ENCODE data around the gene STAG2. TPM values are rescaled to one million over a fixed set of nuclear protein-coding genes. Genes with fewer than 3 reads are reported as not detected.

STAG2 gene
- total RNA-seq, 2 donors from 2014 or later = 73.7 to 130 TPM

GRCh38 chrX:123920105-123920785, 41.3 kb upstream of the STAG2 start:
- TF ChIP-seq CTCF (conservative IDR thresholded peaks at IDR 0.05) = no peak
- H3K27ac Mint-ChIP-seq = no peak overlapping the region
- no peak overlapping the region for H3K27ac ChIP-seq (ENCODE audit: low read depth, low read length)

GRCh38 chrX:123923211-123923610, 38.3 kb upstream of the STAG2 start:
- H3K27me3 ChIP-seq (ENCODE audit: control insufficient read depth, insufficient read depth, low read length, poor library complexity, severe bottlenecking) = no peaks in the 10 kb centered on the region
- H3K36me3 ChIP-seq (ENCODE audit: control insufficient read depth, insufficient read depth, low read length) = no peaks in the 10 kb centered on the region
- H3K4me1 ChIP-seq (ENCODE audit: control insufficient read depth, insufficient read depth, low read length) = no peaks in the 10 kb centered on the region
- Mint-ChIP-seq H3K36me3 (ENCODE audit: low read depth) (no peaks in the 10 kb centered on the region), H3K4me3 (no peak overlapping the region), H3K9me3 (peaks cover 40% of the 10 kb centered on the region), H3K27ac (no peak overlapping the region), H3K27me3 (ENCODE audit: insufficient read depth) (no peaks in the 10 kb centered on the region), H3K4me1 (no peaks in the 10 kb centered on the region)
- no peak overlapping the region for H3K9ac ChIP-seq (ENCODE audit: extremely low read depth, low read length, poor library complexity, severe bottlenecking)
- WGBS, 2 experiments (ENCODE audit: insufficient coverage in 1 of 2, insufficient read length in 1 of 2) = 95% methylated on average over 2 of the region's 2 CpGs; no CpG with 5 or more reads in 1 of the 2 experiments
- no peaks in the 10 kb centered on the region for H3K9me3 ChIP-seq (ENCODE audit: control insufficient read depth, low read length)
- H3K27ac ChIP-seq (ENCODE audit: low read depth, low read length) = no peak overlapping the region
- no peak for DNase-seq
- no peak for TF ChIP-seq CTCF (conservative IDR thresholded peaks at IDR 0.05)
- no peak overlapping the region for H3K4me3 ChIP-seq (ENCODE audit: low read length)

More at GRCh38 chrX:123920105-123920785, 41.3 kb upstream of the STAG2 start:
- Mint-ChIP-seq H3K4me3 (no peak overlapping the region), H3K27me3 (ENCODE audit: insufficient read depth) (no peaks in the 10 kb centered on the region), H3K4me1 (no peaks in the 10 kb centered on the region), H3K36me3 (ENCODE audit: low read depth) (no peaks in the 10 kb centered on the region), H3K9me3 (peaks cover 38% of the 10 kb centered on the region)
- no peak for DNase-seq
- Histone ChIP-seq H3K36me3 (ENCODE audit: control insufficient read depth, insufficient read depth, low read length) (no peaks in the 10 kb centered on the region), H3K9me3 (ENCODE audit: control insufficient read depth, low read length) (no peaks in the 10 kb centered on the region), H3K9ac (ENCODE audit: extremely low read depth, low read length, poor library complexity, severe bottlenecking) (no peak overlapping the region), H3K4me3 (ENCODE audit: low read length) (no peak overlapping the region), H3K27me3 (ENCODE audit: control insufficient read depth, insufficient read depth, low read length, poor library complexity, severe bottlenecking) (no peaks in the 10 kb centered on the region), H3K4me1 (ENCODE audit: control insufficient read depth, insufficient read depth, low read length) (no peaks in the 10 kb centered on the region)
- WGBS, 2 experiments (ENCODE audit: insufficient coverage in 1 of 2, insufficient read length in 1 of 2) = no CpG with 5 or more reads among the region's 1 CpG

GRCh38 chrX:123924186-123924585, 37.3 kb upstream of the STAG2 start:
- no peak overlapping the region for H3K9ac ChIP-seq (ENCODE audit: extremely low read depth, low read length, poor library complexity, severe bottlenecking)
- TF ChIP-seq CTCF (conservative IDR thresholded peaks at IDR 0.05) = no peak
- no peaks in the 10 kb centered on the region for H3K4me1 ChIP-seq (ENCODE audit: control insufficient read depth, insufficient read depth, low read length)
- H3K27ac ChIP-seq (ENCODE audit: low read depth, low read length) = no peak overlapping the region
- no peak overlapping the region for H3K4me3 Mint-ChIP-seq
- 32% methylated on average over 1 of the region's 1 CpG; no CpG with 5 or more reads in 1 of the 2 experiments for WGBS, 2 experiments (ENCODE audit: insufficient coverage in 1 of 2, insufficient read length in 1 of 2)
- no peaks in the 10 kb centered on the region for H3K9me3 ChIP-seq (ENCODE audit: control insufficient read depth, low read length)
- H3K27ac Mint-ChIP-seq = peak overlapping the region; percentile 18
- no peaks in the 10 kb centered on the region for H3K27me3 Mint-ChIP-seq (ENCODE audit: insufficient read depth)
- peaks cover 48% of the 10 kb centered on the region for H3K9me3 Mint-ChIP-seq
- no peak overlapping the region for H3K4me3 ChIP-seq (ENCODE audit: low read length)
- H3K36me3 ChIP-seq (ENCODE audit: control insufficient read depth, insufficient read depth, low read length) = no peaks in the 10 kb centered on the region
- DNase-seq = peak; percentile 67
- no peaks in the 10 kb centered on the region for H3K36me3 Mint-ChIP-seq (ENCODE audit: low read depth)
- H3K27me3 ChIP-seq (ENCODE audit: control insufficient read depth, insufficient read depth, low read length, poor library complexity, severe bottlenecking) = no peaks in the 10 kb centered on the region
- H3K4me1 Mint-ChIP-seq = no peaks in the 10 kb centered on the region
